WTC11 (cell line): ENCODE measurements around the gene HSD17B12. TPM values are rescaled to one million over a fixed set of nuclear protein-coding genes. Genes with fewer than 3 reads are reported as not detected.

Experiments
- ATAC-seq: fragments of 200-7000 bp; cut with Tn5 transposase; 2 replicates; pipeline ENCODE4 v1.10.0; 2021; ENCODE audit warnings: mild to moderate bottlenecking, moderate library complexity
- CTCF ChIA-PET: fragments of 300-600 bp; sonication (Branson Sonifier 250); formaldehyde crosslinking; loops from one replicate; lab custom pipeline; 2021; ENCODE audit warnings: antibody characterized with exemption; lab: Charles Lee
- POLR2A ChIA-PET: fragments of 350-600 bp; sonication (Branson Sonifier 250); formaldehyde crosslinking; loops from one replicate; lab custom pipeline; 2021; ENCODE audit warnings: antibody characterized with exemption; lab: Charles Lee
- DNase-seq: peaks from one replicate; pipeline ENCODE4 v3.0.0; 2021; ENCODE audit warnings: low spot score
- H3K27ac Mint-ChIP-seq: 2 replicates; pipeline ENCODE4 v1.8.0; 2021; ENCODE audit warnings: mixed read lengths
- H3K27me3 Mint-ChIP-seq: 2 replicates; pipeline ENCODE4 v1.8.0; 2021; ENCODE audit warnings: low read depth, mild to moderate bottlenecking, moderate library complexity, mixed read lengths
- H3K36me3 Mint-ChIP-seq: 2 replicates; pipeline ENCODE4 v1.8.0; 2021; ENCODE audit warnings: mixed read lengths
- H3K4me1 Mint-ChIP-seq: 2 replicates; pipeline ENCODE4 v1.8.0; 2022; ENCODE audit warnings: mixed read lengths
- H3K4me3 Mint-ChIP-seq: 2 replicates; pipeline ENCODE4 v1.8.0; 2021; ENCODE audit warnings: mild to moderate bottlenecking, moderate library complexity, mixed read lengths
- H3K9me3 Mint-ChIP-seq: 2 replicates; pipeline ENCODE4 v1.8.0; 2021; ENCODE audit warnings: mixed read lengths
- ATF2 ChIP-seq: sonication (generic); formaldehyde crosslinking; IDR thresholded peaks from 2 replicates; pipeline ENCODE4 v1.8.1; 2022; ENCODE audit warnings: low read depth, missing genetic modification reagents, borderline replicate concordance
- ATF6 ChIP-seq: sonication (generic); formaldehyde crosslinking; IDR thresholded peaks from 2 replicates; pipeline ENCODE4 v1.8.1; 2023; ENCODE audit warnings: mild to moderate bottlenecking, missing genetic modification reagents
- CBFB ChIP-seq: sonication (generic); formaldehyde crosslinking; IDR thresholded peaks from 2 replicates; pipeline ENCODE4 v1.8.1; 2022; ENCODE audit warnings: mild to moderate bottlenecking, low read depth, missing genetic modification reagents
- CREB1 ChIP-seq: sonication (generic); formaldehyde crosslinking; IDR thresholded peaks from 2 replicates; pipeline ENCODE4 v1.8.0; 2023; ENCODE audit warnings: mild to moderate bottlenecking, missing genetic modification reagents
- CREM ChIP-seq: sonication (generic); formaldehyde crosslinking; IDR thresholded peaks from 2 replicates; pipeline ENCODE4 v1.8.1; 2022; ENCODE audit warnings: mild to moderate bottlenecking, missing genetic modification reagents, moderate library complexity
- ERG ChIP-seq: fragments of 250-450 bp; sonication (Bioruptor Pico); IDR thresholded peaks from 2 replicates; pipeline ENCODE4 v1.8.0; 2021; ENCODE audit warnings: mild to moderate bottlenecking
- ETV6 ChIP-seq: sonication (generic); formaldehyde crosslinking; IDR thresholded peaks from 2 replicates; pipeline ENCODE4 v1.8.1; 2022; ENCODE audit warnings: mild to moderate bottlenecking, missing genetic modification reagents
- FOXJ3 ChIP-seq: sonication (generic); formaldehyde crosslinking; IDR thresholded peaks from 2 replicates; pipeline ENCODE4 v1.9.0; 2021; ENCODE audit warnings: missing genetic modification reagents, mild to moderate bottlenecking, borderline replicate concordance
- JAZF1 ChIP-seq: fragments of 250-450 bp; sonication (Bioruptor Pico); IDR thresholded peaks from 2 replicates; pipeline ENCODE4 v1.9.0; 2021; ENCODE audit warnings: moderate library complexity, mild to moderate bottlenecking, inconsistent platforms
- MAX ChIP-seq: sonication (generic); formaldehyde crosslinking; IDR thresholded peaks from 2 replicates; pipeline ENCODE4 v1.8.0; 2022; ENCODE audit warnings: mild to moderate bottlenecking, missing genetic modification reagents
- NFATC4 ChIP-seq: fragments of 250-450 bp; sonication (Bioruptor Pico); IDR thresholded peaks from 2 replicates; pipeline ENCODE4 v1.9.0; 2021; ENCODE audit warnings: mild to moderate bottlenecking
- NFE2L1 ChIP-seq: sonication (generic); formaldehyde crosslinking; IDR thresholded peaks from 2 replicates; pipeline ENCODE4 v1.8.1; 2023; ENCODE audit warnings: missing genetic modification reagents
- NR3C1 ChIP-seq: sonication (generic); formaldehyde crosslinking; conservative IDR thresholded peaks from 2 replicates; pipeline ENCODE4 v1.8.1; 2023; ENCODE audit warnings: low read depth, mild to moderate bottlenecking, missing genetic modification reagents
- OVOL2 ChIP-seq: fragments of 250-450 bp; sonication (Bioruptor Pico); IDR thresholded peaks from 2 replicates; pipeline ENCODE4 v1.9.0; 2021; ENCODE audit warnings: mild to moderate bottlenecking, borderline replicate concordance
- PRRX2 ChIP-seq: fragments of 250-450 bp; sonication (Bioruptor Pico); IDR thresholded peaks from 2 replicates; pipeline ENCODE4 v1.8.0; 2021; ENCODE audit warnings: mild to moderate bottlenecking
- STAT6 ChIP-seq: sonication (generic); formaldehyde crosslinking; conservative IDR thresholded peaks from 2 replicates; pipeline ENCODE4 v1.8.1; 2023; ENCODE audit warnings: mild to moderate bottlenecking, low read depth, missing genetic modification reagents, moderate library complexity
- ZBTB43 ChIP-seq: sonication (generic); formaldehyde crosslinking; IDR thresholded peaks from 2 replicates; pipeline ENCODE4 v1.8.1; 2023; ENCODE audit warnings: mild to moderate bottlenecking, missing genetic modification reagents
- ZNF138 ChIP-seq: sonication (generic); formaldehyde crosslinking; conservative IDR thresholded peaks from 2 replicates; pipeline ENCODE4 v1.8.1; 2022; ENCODE audit warnings: mild to moderate bottlenecking, moderate library complexity, missing genetic modification reagents
- ZNF219 ChIP-seq: sonication (generic); formaldehyde crosslinking; IDR thresholded peaks from 2 replicates; pipeline ENCODE4 v1.8.0; 2023; ENCODE audit warnings: missing genetic modification reagents, mild to moderate bottlenecking, borderline replicate concordance
- ZNF532 ChIP-seq: fragments of 250-450 bp; sonication (Bioruptor Pico); IDR thresholded peaks from 2 replicates; pipeline ENCODE4 v1.9.0; 2021; ENCODE audit warnings: mild to moderate bottlenecking, borderline replicate concordance
- total RNA-seq: library from RNA; stranded (reverse); gene quantifications from 3 replicates; pipeline ENCODE4 v1.2.3, GENCODE V29; 2021

HSD17B12 gene
- total RNA-seq, 1 experiment from 2014 or later = 149 TPM

GRCh38 chr11:43899094-43899493, 218.6 kb downstream of the HSD17B12 start:
- H3K9me3 Mint-ChIP-seq = peaks cover 6% of the 10 kb centered on the region; the same call in 1 of the 2 replicates
- no peaks in the 10 kb centered on the region for H3K27me3 Mint-ChIP-seq
- no peak overlapping the region for H3K4me3 Mint-ChIP-seq
- POLR2A ChIA-PET = no interaction called here
- ATAC-seq = no peak
- H3K4me1 Mint-ChIP-seq = no peaks in the 10 kb centered on the region
- H3K36me3 Mint-ChIP-seq = peaks cover 27% of the 10 kb centered on the region
- no peak for DNase-seq
- H3K27ac Mint-ChIP-seq = no peak overlapping the region
- TF ChIP-seq CBFB (CRISPR knock-in tag) (no peak), NFATC4 (no peak), NR3C1 (CRISPR knock-in tag) (no peak)
- TF ChIP-seq, all 79 proteins: peak for 0
- CTCF ChIA-PET = interaction anchor here (1.7 kb wide), 1 partner anchor 9 kb away, joined by 11 read pairs; no protein-coding TSS in a partner anchor

- no peak overlapping the region for H3K4me3 Mint-ChIP-seq
- POLR2A ChIA-PET = no interaction called here
- H3K27me3 Mint-ChIP-seq = no peaks in the 10 kb centered on the region
- ATAC-seq = no peak
- H3K9me3 Mint-ChIP-seq = peaks cover 6% of the 10 kb centered on the region; the same call in 1 of the 2 replicates
- no peak for DNase-seq
- peaks cover 23% of the 10 kb centered on the region for H3K36me3 Mint-ChIP-seq
- CTCF ChIA-PET = no interaction called here
- no peaks in the 10 kb centered on the region for H3K4me1 Mint-ChIP-seq
- no peak overlapping the region for H3K27ac Mint-ChIP-seq
- TF ChIP-seq ETV6 (CRISPR knock-in tag) (no peak), ZNF219 (CRISPR knock-in tag) (no peak), OVOL2 (no peak), FOXJ3 (CRISPR knock-in tag) (no peak), ERG (no peak), ATF2 (CRISPR knock-in tag) (no peak), STAT6 (CRISPR knock-in tag) (no peak), ZNF532 (CRISPR knock-in tag) (no peak), ATF6 (CRISPR knock-in tag) (no peak), JAZF1 (CRISPR knock-in tag) (no peak), ZNF138 (CRISPR knock-in tag) (no peak), PRRX2 (CRISPR knock-in tag) (no peak), ZBTB43 (no peak), CREM (no peak), NR3C1 (CRISPR knock-in tag) (no peak), NFE2L1 (no peak), MAX (CRISPR knock-in tag) (no peak), CREB1 (CRISPR knock-in tag) (no peak)
These were observed 221.0 kb downstream of the HSD17B12 start for GRCh38 chr11:43901551-43901950.
